ENCODE measurements around the gene NCDN.
A peak's percentile ranks its signal among the peaks of the same experiment; 100 is the strongest.

Gene NCDN, protein sequence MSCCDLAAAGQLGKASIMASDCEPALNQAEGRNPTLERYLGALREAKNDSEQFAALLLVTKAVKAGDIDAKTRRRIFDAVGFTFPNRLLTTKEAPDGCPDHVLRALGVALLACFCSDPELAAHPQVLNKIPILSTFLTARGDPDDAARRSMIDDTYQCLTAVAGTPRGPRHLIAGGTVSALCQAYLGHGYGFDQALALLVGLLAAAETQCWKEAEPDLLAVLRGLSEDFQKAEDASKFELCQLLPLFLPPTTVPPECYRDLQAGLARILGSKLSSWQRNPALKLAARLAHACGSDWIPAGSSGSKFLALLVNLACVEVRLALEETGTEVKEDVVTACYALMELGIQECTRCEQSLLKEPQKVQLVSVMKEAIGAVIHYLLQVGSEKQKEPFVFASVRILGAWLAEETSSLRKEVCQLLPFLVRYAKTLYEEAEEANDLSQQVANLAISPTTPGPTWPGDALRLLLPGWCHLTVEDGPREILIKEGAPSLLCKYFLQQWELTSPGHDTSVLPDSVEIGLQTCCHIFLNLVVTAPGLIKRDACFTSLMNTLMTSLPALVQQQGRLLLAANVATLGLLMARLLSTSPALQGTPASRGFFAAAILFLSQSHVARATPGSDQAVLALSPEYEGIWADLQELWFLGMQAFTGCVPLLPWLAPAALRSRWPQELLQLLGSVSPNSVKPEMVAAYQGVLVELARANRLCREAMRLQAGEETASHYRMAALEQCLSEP

DNA sequence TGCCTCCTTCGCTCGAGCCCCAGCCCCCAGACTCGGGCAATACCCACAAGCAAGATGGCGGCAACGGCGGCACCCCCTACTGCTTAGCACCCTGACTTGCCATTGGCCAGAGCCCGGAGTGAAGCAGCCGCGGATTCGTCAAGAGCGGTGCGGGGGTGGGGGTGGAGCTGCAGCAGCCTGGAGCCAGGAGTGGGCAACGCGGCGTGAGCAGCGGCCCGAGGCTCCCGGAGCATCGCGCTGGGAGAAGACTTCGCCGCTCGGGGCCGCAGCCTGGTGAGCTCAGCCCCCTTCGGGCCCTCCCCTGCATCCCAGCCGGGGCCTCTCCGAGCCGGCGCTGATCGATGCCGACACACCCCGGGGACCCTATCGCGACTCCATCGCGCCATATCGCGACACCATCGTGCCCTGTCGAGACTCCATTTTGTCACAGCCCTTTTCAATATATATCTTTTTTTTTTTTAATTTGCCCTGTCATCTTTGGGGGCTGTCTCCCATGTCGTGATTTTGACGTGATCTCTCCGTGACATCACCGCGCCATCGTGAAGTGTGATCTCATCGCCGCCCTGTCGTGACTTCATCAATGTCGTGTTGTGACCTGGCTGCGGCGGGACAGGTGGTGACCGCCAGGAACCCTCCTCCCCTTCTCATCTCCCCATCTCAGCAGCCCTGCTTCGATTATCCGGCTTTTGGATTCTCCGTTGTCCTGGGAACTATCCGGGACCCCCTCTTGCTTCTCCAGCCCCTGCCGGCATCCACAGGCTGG is at the start of gene NCDN:
NCDN (plus strand) TSS at position 189 of the 763 bp plus-strand sequence; CDS start at position 581, 392 bp downstream.
- peak; percentile 99 for DNase-seq (ENCODE audit: low read depth, low spot score)

DNA sequence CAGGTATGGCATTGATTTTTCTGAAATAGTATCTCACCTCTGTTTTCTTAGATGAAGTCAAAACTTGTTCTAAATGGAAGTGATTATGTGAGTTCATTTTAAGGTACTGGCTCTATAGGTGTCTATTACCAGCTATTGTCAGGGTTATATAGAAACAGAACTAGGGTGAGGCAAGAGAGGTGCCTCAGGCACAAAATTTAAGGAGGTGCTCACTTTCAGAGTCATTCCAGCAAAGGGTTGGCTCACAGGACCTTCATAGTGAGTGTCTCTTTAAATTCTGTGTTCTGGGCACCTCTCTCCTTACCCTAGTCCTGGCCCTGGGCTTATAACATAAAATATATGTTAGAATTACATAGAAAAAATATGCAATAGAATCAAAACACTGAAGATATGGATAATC is 49.7 kb upstream of the NCDN start:
- DNase-seq (ENCODE audit: low read depth, low spot score): no peak

DNA sequence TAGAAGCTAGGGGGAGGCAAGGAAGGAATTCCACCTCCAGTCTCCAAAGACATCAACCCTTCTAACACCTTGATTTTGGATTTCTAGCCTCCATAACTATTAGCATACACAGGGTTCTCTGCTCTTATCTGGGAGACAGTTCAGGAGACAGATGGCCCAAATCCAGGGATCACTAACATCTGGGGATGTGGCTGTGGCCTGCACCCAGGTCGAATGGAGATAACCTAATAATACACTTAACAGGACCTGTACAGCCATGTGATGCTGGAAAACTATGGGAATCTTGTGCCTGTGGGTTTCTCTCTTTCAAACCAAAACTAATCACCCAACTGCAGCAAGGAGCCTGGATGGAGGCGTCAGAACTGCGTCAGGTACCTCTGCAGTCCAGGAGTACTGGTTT is 48.0 kb upstream of the NCDN start:
- DNase-seq (ENCODE audit: low read depth, low spot score): no peak

DNA sequence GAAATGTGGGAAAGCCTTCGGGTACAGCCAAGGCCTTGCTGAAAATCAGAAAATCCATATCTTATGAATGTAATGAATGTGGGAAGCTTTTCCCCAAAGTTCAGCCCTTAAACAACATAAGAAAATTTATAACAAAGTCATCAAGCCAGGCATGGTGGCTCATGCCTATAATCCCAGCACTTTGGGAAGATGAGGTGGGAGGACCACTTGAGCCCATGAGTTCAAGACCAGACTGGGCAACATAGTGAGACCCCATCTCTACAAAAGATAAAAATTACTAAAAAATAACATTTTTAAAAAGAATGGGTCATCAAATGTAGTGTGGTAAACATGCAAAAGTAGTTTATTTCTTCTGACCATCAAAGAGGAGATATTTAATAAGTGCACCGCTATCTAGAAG is 46.3 kb upstream of the NCDN start:
- no peak for DNase-seq (ENCODE audit: low read depth, low spot score)

DNA sequence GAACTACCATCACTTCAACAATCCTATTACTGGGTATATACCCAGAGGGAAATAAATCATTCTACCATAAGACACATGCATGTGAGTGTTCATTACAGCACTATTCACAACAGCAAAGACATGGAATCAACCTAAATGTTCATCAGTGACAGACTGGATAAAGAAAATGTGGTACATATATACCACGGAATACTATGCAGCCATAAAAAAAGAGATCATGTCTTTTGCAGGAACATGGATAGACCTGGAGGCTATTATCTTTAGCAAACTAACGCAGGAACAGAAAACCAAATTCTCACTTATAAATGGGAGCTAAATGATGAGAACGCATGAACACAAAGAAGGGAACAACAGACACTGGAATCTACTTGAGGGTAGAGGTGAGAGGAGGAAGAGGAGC is 39.4 kb upstream of the NCDN start:
- no peak for DNase-seq (ENCODE audit: low read depth, low spot score)

DNA sequence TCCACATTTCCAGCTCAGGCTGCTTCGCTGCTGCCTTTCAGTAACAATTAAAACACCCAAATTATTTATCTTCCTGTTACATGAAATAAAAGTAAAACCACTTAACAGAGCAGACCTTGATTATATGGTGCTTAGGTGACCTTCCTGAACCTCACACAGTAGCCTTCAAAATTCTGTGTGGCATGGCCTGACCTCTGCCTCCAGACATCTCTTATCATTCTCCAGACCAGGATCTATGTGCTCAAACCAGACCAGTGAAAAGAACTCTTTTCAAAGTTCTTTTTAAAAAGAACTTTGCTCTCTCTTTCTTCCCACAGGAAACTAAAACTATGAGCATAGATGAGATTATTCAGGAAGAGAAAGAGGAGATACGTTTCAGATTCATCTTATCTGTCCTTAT is 38.2 kb upstream of the NCDN start:
- no peak for DNase-seq (ENCODE audit: low read depth, low spot score)

DNA sequence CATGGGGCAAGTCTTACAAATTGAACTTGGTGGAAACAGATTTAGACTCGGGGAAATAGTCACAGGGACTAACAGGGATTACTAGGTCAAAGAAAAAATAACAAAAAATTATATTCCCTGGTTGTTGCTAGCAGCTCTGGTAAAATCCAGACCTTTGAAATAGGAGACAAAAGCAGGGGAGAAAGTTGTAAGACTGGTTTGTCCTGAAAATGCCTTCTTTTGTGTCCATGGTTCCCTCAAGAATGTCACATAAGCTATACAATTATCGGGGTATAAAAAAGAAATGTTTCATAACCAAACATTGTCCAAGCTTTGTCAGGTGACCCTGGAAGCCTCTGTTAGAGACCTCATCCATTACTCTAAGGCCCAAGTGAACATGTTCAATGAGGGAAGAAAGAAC is 33.5 kb upstream of the NCDN start:
- no peak for DNase-seq (ENCODE audit: low read depth, low spot score)

DNA sequence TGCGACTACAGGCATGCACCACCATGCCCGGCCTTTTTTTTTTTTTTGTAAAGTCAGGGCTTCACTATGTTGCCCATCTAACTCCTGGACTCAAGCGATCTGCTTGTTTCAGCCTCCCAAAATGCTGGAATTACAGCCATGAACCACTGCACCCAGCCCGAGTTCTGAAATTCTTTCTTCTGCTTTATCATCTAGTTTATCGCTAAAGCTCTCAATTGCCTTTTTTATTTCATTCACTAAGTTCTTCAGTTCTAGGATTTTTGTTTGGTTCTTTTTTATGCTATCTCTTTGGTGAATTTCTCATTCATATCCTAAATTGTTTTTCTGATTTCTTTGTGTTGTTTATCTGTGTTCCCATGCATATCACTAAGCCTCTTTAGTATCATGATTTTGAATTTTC is 27.4 kb upstream of the NCDN start:
- no peak for DNase-seq (ENCODE audit: low read depth, low spot score)

DNA sequence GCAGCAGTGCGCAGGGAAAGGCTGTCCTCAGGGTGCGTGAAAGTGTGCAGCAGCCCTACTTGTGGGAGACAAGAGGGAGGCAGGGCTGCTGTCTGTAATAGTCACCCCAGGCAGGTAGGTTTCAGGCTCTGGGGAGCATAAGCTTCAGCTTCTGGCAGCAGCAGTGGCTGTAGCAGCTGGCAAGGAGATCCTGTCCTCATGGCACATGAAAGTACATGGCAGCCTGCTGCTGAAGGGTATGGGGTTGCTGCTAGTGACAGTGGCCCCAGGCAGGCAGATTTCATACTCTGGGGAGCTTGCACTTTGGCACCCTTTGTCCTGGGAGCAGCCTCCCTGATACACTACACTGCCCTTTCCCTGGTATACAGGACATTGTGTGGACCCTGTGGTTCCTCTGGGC is 26.7 kb upstream of the NCDN start:
- no peak for DNase-seq (ENCODE audit: low read depth, low spot score)

DNA sequence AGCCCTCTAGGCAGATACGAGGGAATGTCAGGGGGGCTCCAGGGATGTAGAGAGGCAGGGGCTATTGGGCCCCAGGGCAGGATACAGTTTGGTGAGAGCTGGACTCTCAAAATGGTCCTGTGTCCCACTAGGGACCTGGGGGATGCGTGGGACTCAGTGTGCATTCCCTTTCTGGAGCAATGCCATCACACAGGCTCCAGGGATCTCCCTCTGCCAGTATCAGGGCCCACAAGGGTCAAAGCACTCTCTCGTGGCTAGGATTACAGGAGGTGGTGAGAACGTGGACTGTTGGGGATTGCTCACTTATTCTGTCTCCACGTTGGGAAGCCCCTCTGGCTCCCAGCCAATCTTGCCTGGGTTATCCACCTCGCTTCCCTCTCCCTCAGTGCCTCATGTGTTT is 26.2 kb upstream of the NCDN start:
- no peak for DNase-seq (ENCODE audit: low read depth, low spot score)

DNA sequence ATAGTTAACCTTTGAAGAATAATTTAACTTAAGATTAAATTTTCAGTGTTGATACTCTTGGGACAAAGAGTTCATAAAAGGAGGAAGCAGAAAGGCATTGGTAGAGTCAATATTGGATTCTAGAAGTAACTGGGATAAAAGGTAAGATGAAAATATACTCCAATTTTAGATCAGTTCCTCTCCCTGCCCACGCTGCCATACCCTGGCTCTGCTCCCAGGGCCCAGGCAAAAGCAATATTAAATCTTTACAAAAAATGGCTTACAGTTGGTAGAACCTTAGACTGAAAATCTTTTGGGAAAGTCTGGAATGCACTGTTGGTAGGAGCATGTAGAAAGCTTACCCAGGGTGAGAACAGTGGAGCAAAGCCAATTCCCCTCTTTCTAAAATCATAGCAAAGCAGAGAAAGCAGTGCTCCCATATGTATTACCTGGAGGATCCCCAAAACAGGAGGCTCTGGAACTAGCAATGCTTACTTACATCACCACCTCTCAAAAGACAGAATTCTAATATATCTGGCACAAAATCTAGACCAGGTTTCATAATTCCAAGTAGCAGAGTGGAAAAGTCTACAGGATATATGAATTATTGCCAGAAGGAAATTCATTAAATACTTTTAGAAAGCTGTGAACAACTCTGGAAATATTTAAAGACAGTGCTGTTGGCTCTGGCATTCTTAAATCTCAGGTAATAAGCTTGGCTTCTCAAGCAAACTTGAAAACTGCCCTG is 24.9 kb upstream of the NCDN start:
- DNase-seq (ENCODE audit: low read depth, low spot score): no peak

DNA sequence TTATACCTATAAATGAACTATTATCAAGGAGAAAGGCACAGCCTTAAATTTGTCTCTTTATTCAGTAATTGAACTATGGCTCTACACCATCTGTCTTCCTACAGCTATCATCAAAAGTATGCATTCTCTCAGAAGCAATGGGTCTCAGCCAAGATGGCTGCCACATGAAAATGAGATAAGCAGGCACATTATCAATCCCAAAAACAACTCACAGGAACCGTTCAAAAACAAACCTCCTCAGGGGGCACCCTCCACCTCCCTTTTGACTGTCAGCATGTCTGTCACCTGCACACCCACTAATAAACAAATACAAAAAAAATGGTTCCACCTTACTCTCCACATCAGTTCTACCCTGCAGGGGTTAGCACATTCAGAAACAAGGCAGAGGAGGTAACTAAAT is 24.0 kb upstream of the NCDN start:
- DNase-seq (ENCODE audit: low read depth, low spot score): no peak

DNA sequence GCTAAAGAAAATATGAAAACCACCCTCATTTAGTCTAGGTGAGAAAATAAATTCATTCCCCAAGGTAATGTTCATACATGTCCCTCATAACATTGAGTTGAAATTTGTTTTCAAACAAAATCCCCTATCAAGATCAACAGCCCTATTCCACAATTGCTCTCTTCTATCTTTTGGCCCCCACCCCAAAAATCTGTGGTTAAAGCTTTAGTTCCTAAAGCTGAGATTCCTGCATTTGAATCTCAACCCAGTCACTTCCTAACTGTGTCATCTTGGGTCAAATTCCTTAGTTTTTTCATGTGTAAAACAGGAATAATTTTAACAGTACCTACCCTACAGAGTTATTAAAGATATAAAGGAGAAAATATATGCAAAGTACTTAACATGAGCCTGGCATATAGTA is 22.4 kb upstream of the NCDN start:
- no peak for DNase-seq (ENCODE audit: low read depth, low spot score)

DNA sequence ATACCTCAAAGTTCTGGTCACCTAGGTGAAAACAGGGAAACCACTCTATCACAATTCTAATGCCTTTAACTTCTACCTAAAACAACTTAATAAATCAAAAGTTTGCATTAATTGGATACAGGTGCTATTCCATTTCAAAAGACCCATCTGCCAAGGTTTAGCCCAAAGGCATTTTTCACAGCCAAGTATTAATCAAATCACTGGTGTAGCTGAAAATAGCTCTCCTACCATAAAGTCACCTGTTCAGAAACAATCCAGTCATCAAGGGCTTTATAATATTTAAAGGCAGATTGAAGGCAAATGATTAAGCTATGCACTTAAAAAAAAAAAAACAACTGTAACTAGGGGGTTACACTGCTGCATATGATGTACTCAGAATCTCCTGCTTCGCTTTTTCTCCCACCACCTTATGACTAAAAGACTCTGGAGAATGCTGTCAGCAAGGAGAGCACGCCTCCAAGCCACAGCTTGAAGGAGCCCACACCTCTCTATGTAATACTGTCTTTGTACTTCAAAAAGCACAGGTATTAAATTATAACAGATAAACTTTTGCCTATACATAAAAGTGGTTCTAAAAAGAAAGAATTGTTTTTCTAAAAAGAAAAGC is 20.9 kb upstream of the NCDN start:
- DNase-seq (ENCODE audit: low read depth, low spot score): no peak

DNA sequence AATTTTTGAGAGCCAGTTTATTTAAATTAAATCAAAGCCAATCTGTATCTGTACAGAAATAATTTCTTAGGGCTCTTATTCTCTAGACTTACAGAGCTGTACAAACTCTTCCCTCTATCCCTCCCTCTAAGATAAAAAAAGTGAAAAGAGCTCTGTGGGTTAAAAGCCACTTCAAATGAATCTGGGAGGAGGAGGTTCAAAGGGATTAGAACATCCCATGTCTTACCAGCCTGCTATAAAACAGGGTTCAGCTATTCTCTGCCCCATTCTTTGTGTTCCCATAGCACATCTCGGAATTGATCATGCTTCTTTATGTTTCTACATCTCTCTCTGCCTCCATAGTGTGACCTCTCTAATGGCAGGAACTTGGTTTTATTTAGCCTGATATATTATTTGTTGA is 19.8 kb upstream of the NCDN start:
- no peak for DNase-seq (ENCODE audit: low read depth, low spot score)

DNA sequence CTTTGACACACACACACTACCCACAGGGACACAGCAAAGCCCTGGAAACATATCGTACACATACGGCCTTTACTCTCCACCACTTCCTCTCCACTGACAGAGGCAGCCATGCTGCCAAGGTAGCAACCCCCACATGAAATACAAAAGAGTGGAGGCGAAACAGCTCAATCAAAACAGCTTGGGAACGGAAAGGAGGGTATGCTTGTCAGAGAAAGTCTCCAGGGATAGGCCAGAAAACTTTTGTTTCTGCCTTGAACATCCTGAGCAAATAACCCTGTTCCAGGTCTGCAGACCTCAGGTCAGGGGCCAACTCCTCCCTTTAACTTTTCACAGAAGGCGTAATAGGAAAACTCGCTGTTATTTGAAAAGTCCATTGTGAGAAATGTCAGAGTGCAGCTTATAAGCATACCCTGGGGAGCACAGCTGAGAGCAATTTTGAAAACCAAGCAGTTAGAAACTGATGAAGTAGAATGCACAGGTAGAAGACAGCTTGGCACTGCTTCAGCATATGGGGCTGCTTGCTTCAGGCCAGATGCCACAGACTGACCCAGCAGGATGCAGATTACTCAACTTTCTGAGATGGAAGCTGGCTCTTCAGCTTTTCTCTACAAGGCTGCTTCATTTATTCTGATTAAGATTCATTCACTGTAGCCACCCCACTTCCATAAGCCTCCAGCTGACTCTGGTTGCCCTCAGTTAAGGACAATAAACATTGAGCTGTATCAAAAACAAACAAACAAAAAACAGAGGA is 18.4 kb upstream of the NCDN start:
- no peak for DNase-seq (ENCODE audit: low read depth, low spot score)

DNA sequence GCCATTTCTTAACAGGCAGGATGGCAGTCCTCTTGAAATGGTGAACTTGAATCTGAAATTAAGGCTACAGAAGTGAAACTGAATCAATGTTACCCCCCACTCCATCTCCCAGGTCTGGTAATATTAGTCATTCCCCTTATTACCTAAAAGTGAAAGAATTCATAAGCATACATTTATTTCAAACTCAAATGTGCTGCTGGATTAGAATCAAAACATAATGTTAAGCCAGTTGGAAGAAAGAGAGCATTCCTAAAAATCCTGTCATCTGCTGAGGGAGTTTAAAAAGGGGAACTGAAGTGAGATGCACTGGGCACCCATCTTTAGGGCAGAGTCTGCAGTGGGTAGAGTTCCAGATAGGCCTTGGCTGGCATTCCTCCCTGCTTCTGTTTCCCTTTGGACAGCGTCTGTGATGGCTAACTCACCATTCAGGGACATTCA is 17.8 kb upstream of the NCDN start:
- no peak for DNase-seq (ENCODE audit: low read depth, low spot score)

DNA sequence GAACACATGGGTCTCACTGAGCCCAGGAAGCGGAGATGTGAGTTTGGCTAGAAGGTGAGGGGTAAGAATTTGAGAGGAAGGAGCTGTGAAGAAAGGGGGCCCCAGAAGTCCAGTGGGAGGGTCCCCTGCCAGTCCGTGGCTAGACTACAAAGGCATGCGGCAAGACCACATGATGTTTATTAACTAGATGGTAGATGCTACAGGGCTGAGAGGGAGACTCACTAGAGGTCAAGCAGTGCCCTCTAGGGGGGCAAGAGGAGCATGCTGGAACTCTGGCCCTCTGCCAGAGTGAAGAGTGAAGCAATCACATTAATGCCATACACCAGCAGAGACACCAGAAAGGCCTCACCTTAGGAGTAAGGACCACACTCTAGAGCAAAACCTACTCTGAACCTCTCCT is 12.6 kb upstream of the NCDN start:
- DNase-seq (ENCODE audit: low read depth, low spot score): no peak

DNA sequence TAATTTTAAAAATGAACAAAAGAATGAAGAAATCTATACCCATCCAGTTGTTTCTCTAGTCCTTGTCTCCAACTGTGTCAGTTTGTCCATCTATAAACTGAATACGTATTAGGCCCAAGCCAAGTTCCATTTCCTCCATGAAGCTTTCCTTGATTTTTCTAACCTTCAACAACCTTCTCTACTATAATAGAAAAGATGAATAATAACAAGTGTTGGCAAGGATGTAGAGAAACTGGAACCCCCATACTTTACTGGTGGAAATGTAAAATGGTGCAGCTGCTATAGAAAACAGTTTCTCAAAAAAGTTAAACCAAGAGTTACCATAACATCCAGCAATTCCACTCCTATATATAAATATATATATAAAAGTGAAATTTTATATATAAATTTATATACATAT is 11.0 kb upstream of the NCDN start:
- DNase-seq (ENCODE audit: low read depth, low spot score): no peak

DNA sequence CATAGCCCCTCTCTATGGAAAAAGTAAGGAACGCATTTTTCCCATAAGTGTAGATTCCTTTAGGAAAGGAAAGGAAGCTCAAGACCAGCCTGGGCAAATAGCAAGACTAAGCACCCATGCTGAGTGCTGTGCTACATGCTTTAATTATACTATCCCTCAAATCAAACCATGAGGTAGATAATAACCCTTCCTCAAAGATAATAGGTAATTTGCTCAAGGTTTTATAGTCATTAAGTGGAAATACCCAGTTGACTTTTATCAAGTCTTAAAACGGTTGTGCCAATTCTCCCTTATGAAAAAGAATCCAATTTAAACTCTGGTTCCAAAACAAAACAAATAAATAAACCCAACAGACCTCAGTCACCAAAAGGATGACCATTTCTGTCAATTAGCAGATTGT is 3.7 kb upstream of the NCDN start:
- no peak for DNase-seq (ENCODE audit: low read depth, low spot score)
